Hippocampal formation (tissue), 2 donors: ENCODE results near the gene GNAO1.

Source experiments
- DNase-seq, 2 donors: peaks; one replicate each; lab custom pipeline; 2025; lab: John Stamatoyannopoulos, UW

Gene GNAO1

GRCh38 chr16:56311208-56312027, 120.1 kb downstream of the GNAO1 start:
- DNase-seq: no peak

GRCh38 chr16:56312028-56312300, 120.7 kb downstream of the GNAO1 start:
- DNase-seq: no peak

- no peak for DNase-seq
These were observed 121.3 kb downstream of the GNAO1 start for GRCh38 chr16:56312556-56312955.

- no peak for DNase-seq
These were observed 123.1 kb downstream of the GNAO1 start for GRCh38 chr16:56314244-56314850.

GRCh38 chr16:56315955-56316354, 124.7 kb downstream of the GNAO1 start:
- DNase-seq: no peak

GRCh38 chr16:56316545-56316944, 125.3 kb downstream of the GNAO1 start:
- DNase-seq: no peak

- DNase-seq: peak; percentile 81 to 83
These were observed 126.9 kb downstream of the GNAO1 start for GRCh38 chr16:56317998-56318826.

- peak in 1 of 2 donors; percentile 69 for DNase-seq
These were observed 127.5 kb downstream of the GNAO1 start for GRCh38 chr16:56318827-56319140.

GRCh38 chr16:56319376-56319775, 128.1 kb downstream of the GNAO1 start:
- peak in 1 of 2 donors; percentile 43 for DNase-seq

GRCh38 chr16:56320056-56320455, 128.8 kb downstream of the GNAO1 start:
- no peak for DNase-seq

GRCh38 chr16:56320811-56321558, 129.7 kb downstream of the GNAO1 start:
- no peak for DNase-seq

- no peak for DNase-seq
These were observed 130.3 kb downstream of the GNAO1 start for GRCh38 chr16:56321571-56321970.

GRCh38 chr16:56324406-56324805, 133.1 kb downstream of the GNAO1 start:
- no peak for DNase-seq

- DNase-seq: no peak
These were observed 134.7 kb downstream of the GNAO1 start for GRCh38 chr16:56325956-56326355.

- DNase-seq: no peak
These were observed 136.0 kb downstream of the GNAO1 start for GRCh38 chr16:56327071-56327928.

- no peak for DNase-seq
These were observed 136.6 kb downstream of the GNAO1 start for GRCh38 chr16:56327929-56328258.

- DNase-seq: no peak
These were observed 137.2 kb downstream of the GNAO1 start for GRCh38 chr16:56328276-56329022.

GRCh38 chr16:56329887-56330286, 138.6 kb downstream of the GNAO1 start:
- DNase-seq: no peak

GRCh38 chr16:56330476-56330875, 139.2 kb downstream of the GNAO1 start:
- no peak for DNase-seq

- no peak for DNase-seq
These were observed 140.1 kb downstream of the GNAO1 start for GRCh38 chr16:56331399-56331798.

GRCh38 chr16:56331915-56332314, 140.6 kb downstream of the GNAO1 start:
- no peak for DNase-seq
